Smooth muscle cell of the brain vasculature (primary cell): Measurements from ENCODE around the gene PRC1.

Experiments used
- DNase-seq: peaks from one replicate; pipeline ENCODE4 v3.0.0-alpha.2; 2012; ENCODE audit warnings: low read depth, low spot score

Gene PRC1

GRCh38 chr15:90989040-90989768 lies 5.1 kb downstream of the PRC1 start:
- no peak for DNase-seq

- no peak for DNase-seq
Measured at GRCh38 chr15:90988296-90988695, 6.0 kb downstream of the PRC1 start.

GRCh38 chr15:90987561-90988141 lies 6.7 kb downstream of the PRC1 start:
- no peak for DNase-seq

GRCh38 chr15:90986790-90987507 lies 7.4 kb downstream of the PRC1 start:
- no peak for DNase-seq

- no peak for DNase-seq
Measured at GRCh38 chr15:90982135-90982534, 12.2 kb downstream of the PRC1 start.

- no peak for DNase-seq
Measured at GRCh38 chr15:90981681-90982080, 12.7 kb downstream of the PRC1 start.

GRCh38 chr15:90979582-90979981 lies 14.8 kb downstream of the PRC1 start:
- no peak for DNase-seq

- no peak for DNase-seq
Measured at GRCh38 chr15:90974216-90974615, 20.1 kb downstream of the PRC1 start.

- no peak for DNase-seq
Measured at GRCh38 chr15:90972133-90972532, 22.2 kb downstream of the PRC1 start.

- DNase-seq: no peak
Measured at GRCh38 chr15:90970274-90970673, 24.1 kb downstream of the PRC1 start.

- DNase-seq: no peak
Measured at GRCh38 chr15:90968434-90968833, 25.9 kb downstream of the PRC1 start.

- no peak for DNase-seq
Measured at GRCh38 chr15:90967206-90967605, 27.1 kb downstream of the PRC1 start.

- no peak for DNase-seq
Measured at GRCh38 chr15:90966262-90966661, 28.1 kb downstream of the PRC1 start.

GRCh38 chr15:90962021-90962420 lies 32.3 kb downstream of the PRC1 start:
- no peak for DNase-seq

GRCh38 chr15:90960298-90961091 lies 33.8 kb downstream of the PRC1 start:
- DNase-seq: no peak

GRCh38 chr15:90959894-90960293 lies 34.4 kb downstream of the PRC1 start:
- DNase-seq: no peak

GRCh38 chr15:90959028-90959595 lies 35.2 kb downstream of the PRC1 start:
- no peak for DNase-seq

- no peak for DNase-seq
Measured at GRCh38 chr15:90957791-90958190, 36.5 kb downstream of the PRC1 start.

- DNase-seq: no peak
Measured at GRCh38 chr15:90957031-90957790, 37.1 kb downstream of the PRC1 start.

GRCh38 chr15:90956274-90957030 lies 37.9 kb downstream of the PRC1 start:
- DNase-seq: peak; percentile 50
